HG03196 (cell line): ENCODE data around the gene CPXCR1.
"Not testable (repeated sequence)": the region's sequence is repeated elsewhere in the genome, so short reads cannot be mapped to it uniquely, and the experiment has no call there.

Experiments used
- ATAC-seq: cut with Tn5 transposase; IDR thresholded peaks from one replicate; pipeline ENCODE4 v1.9.1; 2021; ENCODE audit not compliant: unreplicated experiment

Gene CPXCR1

DNA sequence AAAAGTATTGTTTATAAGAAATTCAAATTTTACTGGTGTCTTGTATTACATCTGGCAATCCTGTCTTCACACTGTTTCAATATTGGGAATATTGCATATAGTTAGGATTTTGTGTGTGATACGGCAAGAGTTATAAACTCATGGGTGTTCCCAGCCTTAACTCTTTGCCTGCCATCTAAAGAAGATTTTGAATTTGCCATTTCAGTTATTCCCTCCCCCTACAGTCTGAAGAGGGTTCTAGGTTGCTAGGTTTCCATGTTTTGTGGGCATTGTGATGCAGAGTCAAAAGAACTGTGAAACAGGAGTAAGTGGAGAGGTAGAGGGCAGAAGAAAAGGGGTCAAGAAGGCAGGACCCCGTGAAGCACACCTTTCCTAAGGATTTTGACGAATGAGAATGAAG, at the start of gene CPXCR1:
CPXCR1 (plus strand) TSS at position 301 of the 400 bp plus-strand sequence. CDS start 6,190 bp downstream, outside the sequence.
- ATAC-seq: no peak

GRCh38 chrX:88735835-88736234, 11.2 kb upstream of the CPXCR1 start:
- no peak for ATAC-seq

DNA sequence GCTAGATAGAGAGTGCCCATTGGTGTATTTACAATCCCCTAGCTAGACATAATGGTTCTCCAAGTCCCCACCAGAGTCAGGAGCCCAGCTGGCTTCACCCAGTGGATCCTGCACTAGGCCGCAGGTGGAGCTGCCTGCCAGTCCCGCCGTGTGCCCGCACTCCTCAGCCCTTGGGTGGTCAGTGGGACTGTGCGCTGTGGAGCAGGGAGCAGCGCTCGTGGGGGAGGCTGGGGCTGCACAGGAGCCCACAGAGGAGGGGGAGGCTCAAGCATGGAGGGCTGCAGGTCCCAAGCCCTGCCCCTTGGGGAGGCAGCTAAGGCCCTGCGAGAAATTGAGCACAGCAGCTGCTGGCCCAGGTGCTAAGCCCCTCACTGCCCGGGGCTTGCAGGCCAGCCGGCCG, 810 bp upstream of the CPXCR1 start:
- not testable (repeated sequence) for ATAC-seq

DNA sequence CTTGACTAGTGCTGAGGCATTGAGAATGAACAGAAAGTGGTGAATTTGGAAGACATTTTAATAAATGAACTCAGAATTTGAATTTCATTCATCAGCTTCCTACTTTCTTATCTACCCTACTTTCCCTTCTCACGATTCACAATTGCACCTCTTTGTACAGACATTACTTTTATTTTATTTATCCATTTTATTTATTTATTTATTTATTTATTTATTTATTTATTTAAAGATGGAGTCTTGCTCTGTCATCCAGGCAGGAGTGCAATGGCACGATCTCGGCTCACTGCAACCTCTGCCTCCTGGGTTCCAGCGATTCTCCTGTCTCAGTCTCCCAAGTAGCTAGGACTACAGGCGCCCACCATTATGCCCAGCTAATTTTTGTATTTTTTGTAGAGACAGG, 5.3 kb downstream of the CPXCR1 start:
- not testable (repeated sequence) for ATAC-seq

- ATAC-seq: no peak
Measured at GRCh38 chrX:88789825-88790224, 42.8 kb downstream of the CPXCR1 start.
